ENCODE measurements around the gene PSMB2. TPM values are rescaled to one million over a fixed set of nuclear protein-coding genes. Genes with fewer than 3 reads are reported as not detected.

The PSMB2 gene
- total and polyA plus RNA-seq, 9 donors = 16.7 to 88.7 (median 36.9) TPM

DNA sequence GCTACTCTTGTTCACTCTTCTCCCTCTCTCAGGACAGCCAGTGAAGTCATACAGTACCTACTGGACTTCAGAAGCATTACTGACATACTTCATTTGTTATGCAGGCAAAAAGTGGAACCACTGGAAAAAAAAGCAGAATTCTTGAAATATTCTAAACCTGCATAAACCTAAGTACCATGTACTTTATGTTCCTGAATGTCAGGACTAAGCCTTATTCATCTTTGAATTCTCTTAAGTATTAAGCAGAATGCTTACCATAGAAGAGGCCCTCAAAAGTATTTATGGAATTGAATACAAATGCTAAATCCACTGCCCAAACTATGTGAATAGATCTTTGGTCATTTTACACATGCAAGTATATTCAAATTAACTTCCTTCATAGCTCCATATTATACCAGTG lies 7.8 kb downstream of the PSMB2 start:
- DNase-seq = no peak
- Histone ChIP-seq H3K4me3 (no peak overlapping the region), H3K27ac (no peak overlapping the region), H3K36me3 (no peaks in the 10 kb centered on the region), H3K9me3 (no peaks in the 10 kb centered on the region), H3K4me1 (ENCODE audit: insufficient read depth) (no peaks in the 10 kb centered on the region), H3K27me3 (no peaks in the 10 kb centered on the region)
- intact Hi-C loops (cut with DNase I) = no loop called here
- TF ChIP-seq EP300 (IDR thresholded peaks at IDR 0.05) = no peak
- TF ChIP-seq, protein P1, sequence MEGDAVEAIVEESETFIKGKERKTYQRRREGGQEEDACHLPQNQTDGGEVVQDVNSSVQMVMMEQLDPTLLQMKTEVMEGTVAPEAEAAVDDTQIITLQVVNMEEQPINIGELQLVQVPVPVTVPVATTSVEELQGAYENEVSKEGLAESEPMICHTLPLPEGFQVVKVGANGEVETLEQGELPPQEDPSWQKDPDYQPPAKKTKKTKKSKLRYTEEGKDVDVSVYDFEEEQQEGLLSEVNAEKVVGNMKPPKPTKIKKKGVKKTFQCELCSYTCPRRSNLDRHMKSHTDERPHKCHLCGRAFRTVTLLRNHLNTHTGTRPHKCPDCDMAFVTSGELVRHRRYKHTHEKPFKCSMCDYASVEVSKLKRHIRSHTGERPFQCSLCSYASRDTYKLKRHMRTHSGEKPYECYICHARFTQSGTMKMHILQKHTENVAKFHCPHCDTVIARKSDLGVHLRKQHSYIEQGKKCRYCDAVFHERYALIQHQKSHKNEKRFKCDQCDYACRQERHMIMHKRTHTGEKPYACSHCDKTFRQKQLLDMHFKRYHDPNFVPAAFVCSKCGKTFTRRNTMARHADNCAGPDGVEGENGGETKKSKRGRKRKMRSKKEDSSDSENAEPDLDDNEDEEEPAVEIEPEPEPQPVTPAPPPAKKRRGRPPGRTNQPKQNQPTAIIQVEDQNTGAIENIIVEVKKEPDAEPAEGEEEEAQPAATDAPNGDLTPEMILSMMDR (IDR thresholded peaks at IDR 0.05) = no peak
- TF ChIP-seq POLR2A (IDR thresholded peaks at IDR 0.05) = no peak

DNA sequence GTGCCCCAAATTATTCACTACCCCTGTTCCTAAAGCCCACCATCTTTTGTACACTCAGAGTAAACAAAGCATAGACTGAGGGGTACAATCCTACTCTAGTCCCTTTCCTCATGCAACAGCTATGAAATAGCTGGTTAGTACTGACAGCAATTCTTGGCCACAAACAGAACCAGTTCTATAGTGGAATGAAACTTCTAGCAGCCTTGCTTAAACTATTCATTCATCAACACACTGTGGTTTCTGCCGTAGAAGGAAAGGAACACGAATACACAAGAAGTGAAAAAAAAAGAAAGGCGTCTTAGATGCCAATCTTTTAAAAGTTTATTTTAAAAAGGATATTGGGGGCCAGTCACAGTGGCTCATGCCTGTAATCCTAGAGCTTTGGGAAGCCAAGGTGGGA lies 9.9 kb downstream of the PSMB2 start:
- DNase-seq = no peak
- H3K36me3 ChIP-seq = no peaks in the 10 kb centered on the region
- no peak overlapping the region for H3K27ac ChIP-seq
- no peaks in the 10 kb centered on the region for H3K9me3 ChIP-seq
- no peaks in the 10 kb centered on the region for H3K4me1 ChIP-seq (ENCODE audit: insufficient read depth)
- 89 to 94% (median 92%) methylated on average over 3 of the region's 3 CpGs for WGBS, 3 donors
- intact Hi-C loops (cut with DNase I) = no loop called here
- no peak for TF ChIP-seq POLR2A (IDR thresholded peaks at IDR 0.05)
- H3K4me3 ChIP-seq = no peak overlapping the region
- H3K27me3 ChIP-seq = no peaks in the 10 kb centered on the region

DNA sequence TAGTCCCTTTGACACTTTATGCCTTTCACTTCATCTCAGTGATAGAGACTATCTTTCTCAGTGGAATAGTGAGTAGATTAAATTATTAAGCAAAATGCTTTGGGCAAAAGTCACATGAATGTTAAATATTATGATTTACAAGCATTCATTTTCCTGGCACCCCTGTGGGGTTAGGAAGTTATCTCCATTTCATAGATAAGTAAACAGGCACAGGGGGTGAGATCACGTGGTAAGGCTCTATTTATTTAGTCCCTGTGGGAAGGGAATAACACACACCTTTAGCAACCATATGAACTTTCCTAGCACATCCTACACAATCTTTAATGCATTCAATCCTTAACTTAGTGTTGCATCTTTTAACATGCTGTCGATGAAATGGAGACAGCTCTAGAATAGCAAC lies 12.3 kb downstream of the PSMB2 start:
- H3K4me1 ChIP-seq (ENCODE audit: insufficient read depth) = no peaks in the 10 kb centered on the region
- H3K27me3 ChIP-seq = no peaks in the 10 kb centered on the region
- intact Hi-C loops (cut with DNase I) = loop anchor here in 1 of 4 donors (1.0 kb wide), 1 partner anchor 9 kb away; no protein-coding TSS in a partner anchor
- no peak for DNase-seq
- H3K4me3 ChIP-seq = no peak overlapping the region
- 52 to 70% (median 63%) methylated on average over 2 of the region's 2 CpGs for WGBS, 3 donors
- H3K9me3 ChIP-seq = no peaks in the 10 kb centered on the region
- H3K36me3 ChIP-seq = no peaks in the 10 kb centered on the region
- TF ChIP-seq EP300 (IDR thresholded peaks at IDR 0.05) (no peak), POLR2A (IDR thresholded peaks at IDR 0.05) (no peak)
- TF ChIP-seq, protein P1 (IDR thresholded peaks at IDR 0.05) = no peak
- H3K27ac ChIP-seq = no peak overlapping the region

GRCh38 chr1:35623832-35624231 lies 17.5 kb downstream of the PSMB2 start:
- Histone ChIP-seq H3K27me3 (no peaks in the 10 kb centered on the region), H3K36me3 (no peaks in the 10 kb centered on the region), H3K4me1 (ENCODE audit: insufficient read depth) (no peaks in the 10 kb centered on the region), H3K27ac (no peak overlapping the region), H3K4me3 (no peak overlapping the region), H3K9me3 (no peaks in the 10 kb centered on the region)
- TF ChIP-seq POLR2A (IDR thresholded peaks at IDR 0.05) = no peak
- TF ChIP-seq, protein P1 (IDR thresholded peaks at IDR 0.05) = no peak
- TF ChIP-seq EP300 (IDR thresholded peaks at IDR 0.05) = no peak
- intact Hi-C loops (cut with DNase I) = no loop called here
- no peak for DNase-seq

GRCh38 chr1:35622510-35623178 lies 18.7 kb downstream of the PSMB2 start:
- 78 to 87% (median 81%) methylated on average over 4 of the region's 4 CpGs for WGBS, 3 donors
- TF ChIP-seq, protein P1 (IDR thresholded peaks at IDR 0.05) = no peak
- TF ChIP-seq POLR2A (IDR thresholded peaks at IDR 0.05) (no peak), EP300 (IDR thresholded peaks at IDR 0.05) (no peak)
- Histone ChIP-seq H3K9me3 (no peaks in the 10 kb centered on the region), H3K4me3 (no peak overlapping the region), H3K27me3 (no peaks in the 10 kb centered on the region), H3K4me1 (ENCODE audit: insufficient read depth) (no peaks in the 10 kb centered on the region), H3K36me3 (no peaks in the 10 kb centered on the region), H3K27ac (no peak overlapping the region)
- intact Hi-C loops (cut with DNase I) = no loop called here
- no peak for DNase-seq

Data from ovary (tissue), 9 donors.